Testis (tissue), 3 donors: ENCODE data around the gene CGB2. TPM values are rescaled to one million over a fixed set of nuclear protein-coding genes. Genes with fewer than 3 reads are reported as not detected.
"Not testable (repeated sequence)": the region's sequence is repeated elsewhere in the genome, so short reads cannot be mapped to it uniquely, and the experiment has no call there.

Experiments
- DNase-seq: peaks from one replicate; pipeline ENCODE4 v3.0.0-alpha.2; 2019
- H3K27ac ChIP-seq, 2 donors: fragments of 200-600 bp; sonication (generic); one replicate each; pipeline ENCODE4 v1.5.1; 2019
- H3K27me3 ChIP-seq: fragments of 200-600 bp; sonication (generic); one replicate; pipeline ENCODE4 v1.5.1; 2019
- H3K36me3 ChIP-seq: fragments of 200-600 bp; sonication (generic); one replicate; pipeline ENCODE4 v1.5.1; 2017; ENCODE audit warnings: low read depth; ENCODE audit errors: missing control alignments
- H3K4me1 ChIP-seq: fragments of 200-600 bp; sonication (generic); one replicate; pipeline ENCODE4 v1.5.1; 2019
- H3K4me3 ChIP-seq, 2 donors: fragments of 200-600 bp; sonication (generic); one replicate each; pipeline ENCODE4 v1.5.1; 2017 to 2019
- H3K9me3 ChIP-seq: fragments of 200-600 bp; sonication (generic); one replicate; pipeline ENCODE4 v1.5.1; 2017
- CTCF ChIP-seq, 3 experiments: fragments of 450-650 bp in 2 of 3; fragments of 200-600 bp in 1 of 3; sonication (generic) in 1 of 3; IDR thresholded peaks; one replicate each; pipeline ENCODE4 v1.5.1; 2016 to 2019; ENCODE audit warnings: antibody characterized with exemption in 3 of 3, mild to moderate bottlenecking in 2 of 3, moderate library complexity in 1 of 3
- POLR2A ChIP-seq: fragments of 450-650 bp; IDR thresholded peaks from one replicate; pipeline ENCODE4 v1.6.1; 2017; ENCODE audit warnings: antibody characterized with exemption, mild to moderate bottlenecking, moderate library complexity
- WGBS, 2 donors: methylation state at CpG; one replicate each; pipeline ENCODE4 v1.1.5; 2018; 5-methylcytosine and 5-hydroxymethylcytosine counted together
- intact Hi-C: fragments of 100-400 bp; cut with DNase I; formaldehyde crosslinking; loops from one replicate; pipeline ENCODE4 v1.15.1; 2023; ENCODE audit warnings: low total_unique reads
- polyA plus RNA-seq: library from polyadenylated mRNA; stranded (reverse); fragments of 350-450 nt; fragmentation: Illumina TruSeq; extraction: RNeasy Lipid Tissue Mini Kit (QIAGEN cat#74804); gene quantifications from one replicate; pipeline ENCODE4 v1.2.3, GENCODE V29; 2014; ENCODE audit warnings: low read depth, low replicate concordance; ENCODE audit not compliant: insufficient read depth
- total RNA-seq, 2 donors: library from RNA; depleted of rRNA; stranded (reverse); fragments of >200 nt; gene quantifications; one replicate each; pipeline ENCODE4 v1.2.3, GENCODE V29; 2016

Gene CGB2
- total and polyA plus RNA-seq, 3 donors from 2014 or later: 0.99 to 3.6 (median 2.5) TPM

GRCh38 chr19:49056101-49056901 lies 24.6 kb downstream of the CGB2 start:
- peak overlapping the region; percentile 49 to 61 for H3K4me3 ChIP-seq
- H3K4me1 ChIP-seq: peaks cover 14% of the 10 kb centered on the region
- no peak for TF ChIP-seq POLR2A
- peak in 2 of 3 experiments; percentile 34 to 40 for TF ChIP-seq CTCF (IDR thresholded peaks at IDR 0.05)
- no peak overlapping the region for H3K27ac ChIP-seq
- intact Hi-C loops: no loop called here
- H3K9me3 ChIP-seq: no peaks in the 10 kb centered on the region
- WGBS, 2 donors: 0 to 2% methylated on average over 1 to 50 of the region's 63 CpGs
- H3K36me3 ChIP-seq: no peaks in the 10 kb centered on the region
- DNase-seq: peak; percentile 71
- no peaks in the 10 kb centered on the region for H3K27me3 ChIP-seq

- H3K4me3 ChIP-seq: peak overlapping the region; percentile 49 to 61
- DNase-seq, intact Hi-C loops, H3K27me3 ChIP-seq, H3K9me3 ChIP-seq, H3K27ac ChIP-seq, H3K36me3 ChIP-seq: not testable (repeated sequence)
- WGBS, 2 donors: 4% methylated on average over 9 to 34 of the region's 34 CpGs
- H3K4me1 ChIP-seq: peaks cover 14% of the 10 kb centered on the region
Measured at GRCh38 chr19:49056902-49057596, 25.4 kb downstream of the CGB2 start.

GRCh38 chr19:49057636-49058234 lies 26.0 kb downstream of the CGB2 start, which contains the start of gene CGB7:
CGB7 (minus strand) TSS chr19:49057749; CDS start chr19:49055375, 2,374 bp downstream.
- no peaks in the 10 kb centered on the region for H3K9me3 ChIP-seq
- H3K27me3 ChIP-seq: no peaks in the 10 kb centered on the region
- no peak within 1 kb of the TSS for H3K27ac ChIP-seq
- 5 to 8% methylated on average over 23 to 38 of the region's 38 CpGs for WGBS, 2 donors
- intact Hi-C loops: no loop called here
- H3K4me3 ChIP-seq: peak within 1 kb of the TSS; percentile 49 to 61
- H3K36me3 ChIP-seq: no peaks in the 10 kb centered on the region
- peaks cover 14% of the 10 kb centered on the region for H3K4me1 ChIP-seq
- DNase-seq: peak; percentile 70
- TF ChIP-seq POLR2A: no peak

- 30 to 53% methylated on average over 10 of the region's 10 CpGs for WGBS, 2 donors
- intact Hi-C loops: no loop called here
- H3K27ac ChIP-seq: no peak overlapping the region
- no peak for DNase-seq
- H3K27me3 ChIP-seq: no peaks in the 10 kb centered on the region
- H3K4me3 ChIP-seq: no peak overlapping the region
- no peaks in the 10 kb centered on the region for H3K36me3 ChIP-seq
- H3K9me3 ChIP-seq: no peaks in the 10 kb centered on the region
- no peak for TF ChIP-seq POLR2A
- no peak for TF ChIP-seq CTCF (IDR thresholded peaks at IDR 0.05)
- H3K4me1 ChIP-seq: peaks cover 14% of the 10 kb centered on the region
Measured at GRCh38 chr19:49058562-49058961, 26.9 kb downstream of the CGB2 start.

GRCh38 chr19:49059053-49059452 lies 27.4 kb downstream of the CGB2 start:
- no peak for TF ChIP-seq POLR2A
- TF ChIP-seq CTCF (IDR thresholded peaks at IDR 0.05): no peak
- Histone ChIP-seq H3K27ac (no peak overlapping the region), H3K9me3 (no peaks in the 10 kb centered on the region), H3K27me3 (no peaks in the 10 kb centered on the region), H3K4me3 (no peak overlapping the region), H3K4me1 (peaks cover 14% of the 10 kb centered on the region), H3K36me3 (no peaks in the 10 kb centered on the region)
- intact Hi-C loops: no loop called here
- WGBS, 2 donors: 67 to 83% methylated on average over 9 of the region's 9 CpGs
- no peak for DNase-seq
